MM.1S (cell line): ENCODE results near the gene HSPB6.

Source experiments
- DNase-seq: peaks from one replicate; pipeline ENCODE4 v3.0.0-alpha.2; 2015
- H2AFZ ChIP-seq: fragments of 300-600 bp; sonication (generic); 2 replicates; pipeline ENCODE4 v1.6.0; 2016; ENCODE audit warnings: antibody characterized with exemption, low read length
- H3F3A ChIP-seq: fragments of 300-600 bp; sonication (generic); 2 replicates; pipeline ENCODE4 v1.6.1; 2016; ENCODE audit warnings: mild to moderate bottlenecking, antibody characterized with exemption, low read length, moderate library complexity, mixed read lengths; ENCODE audit not compliant: insufficient read depth
- H3K27ac ChIP-seq: fragments of 300-600 bp; sonication (generic); 2 replicates; pipeline ENCODE4 v1.5.1; 2016; ENCODE audit warnings: mild to moderate bottlenecking, low read length
- H3K27me3 ChIP-seq: fragments of 300-600 bp; sonication (generic); replicated peaks from 2 replicates; pipeline ENCODE4 v1.6.0; 2016; ENCODE audit warnings: low read length; ENCODE audit not compliant: insufficient read depth
- H3K36me3 ChIP-seq: fragments of 300-600 bp; sonication (generic); replicated peaks from 2 replicates; pipeline ENCODE4 v1.6.1; 2016; ENCODE audit warnings: mild to moderate bottlenecking, low read length, mixed read lengths; ENCODE audit not compliant: insufficient read depth
- H3K4me1 ChIP-seq: fragments of 300-600 bp; sonication (generic); 2 replicates; pipeline ENCODE4 v1.6.1; 2016; ENCODE audit warnings: low read length, mixed read lengths
- H3K4me2 ChIP-seq: fragments of 300-600 bp; sonication (generic); 2 replicates; pipeline ENCODE4 v1.6.0; 2016; ENCODE audit warnings: low read depth, low read length
- H3K4me3 ChIP-seq: fragments of 300-600 bp; sonication (generic); 2 replicates; pipeline ENCODE4 v1.5.1; 2016; ENCODE audit warnings: low read length, mixed read lengths
- H3K79me2 ChIP-seq: fragments of 300-600 bp; sonication (generic); 2 replicates; pipeline ENCODE4 v1.6.1; 2016; ENCODE audit warnings: mixed run types, low read length, mixed read lengths
- H3K9ac ChIP-seq: fragments of 300-600 bp; sonication (generic); 2 replicates; pipeline ENCODE4 v1.6.1; 2016; ENCODE audit warnings: low read length, mixed read lengths
- H3K9me2 ChIP-seq: fragments of 300-600 bp; sonication (generic); replicated peaks from 2 replicates; pipeline ENCODE4 v1.6.1; 2016; ENCODE audit warnings: mild to moderate bottlenecking, low read length, mixed read lengths; ENCODE audit not compliant: insufficient read depth
- H3K9me3 ChIP-seq: fragments of 300-600 bp; sonication (generic); replicated peaks from 2 replicates; pipeline ENCODE4 v1.6.1; 2016; ENCODE audit warnings: mild to moderate bottlenecking, low read length, mixed read lengths; ENCODE audit not compliant: insufficient read depth
- H4K20me1 ChIP-seq: fragments of 300-600 bp; sonication (generic); 2 replicates; pipeline ENCODE4 v1.6.1; 2016; ENCODE audit warnings: mild to moderate bottlenecking, low read length, moderate library complexity, mixed read lengths; ENCODE audit not compliant: insufficient read depth
- CTCF ChIP-seq: fragments of 300-600 bp; sonication (generic); IDR thresholded peaks from 2 replicates; pipeline ENCODE4 v1.5.1; 2016; ENCODE audit warnings: antibody characterized with exemption, low read length, mixed read lengths
- EZH2 ChIP-seq: fragments of 300-600 bp; sonication (generic); optimal IDR thresholded peaks from 2 replicates; pipeline ENCODE3; 2017; ENCODE audit warnings: low read depth, mild to moderate bottlenecking, antibody characterized with exemption, low read length, mixed read lengths
- EZH2phosphoT487 ChIP-seq: fragments of 300-600 bp; sonication (generic); IDR thresholded peaks from 2 replicates; pipeline ENCODE4 v1.6.1; 2018; ENCODE audit warnings: antibody characterized with exemption, low read length

Gene HSPB6

GRCh38 chr19:35756377-35757230, at the start of gene HSPB6:
Gene HSPB6, minus strand, starts transcription at chr19:35757029. Its CDS starts 21 bp downstream, at chr19:35757008.
- Histone ChIP-seq H3F3A (peaks cover 4% of the 10 kb centered on the region; the same call in 1 of the 2 replicates), H4K20me1 (no peaks in the 10 kb centered on the region), H3K27me3 (no peaks in the 10 kb centered on the region), H3K9ac (peak within 1 kb of the TSS; percentile 77; the same call in 1 of the 2 replicates), H3K4me3 (peak within 1 kb of the TSS; percentile 75), H3K9me2 (no peaks in the 10 kb centered on the region), H3K79me2 (peaks cover 15% of the 10 kb centered on the region), H3K36me3 (no peaks in the 10 kb centered on the region), H3K27ac (peak within 1 kb of the TSS; percentile 57; the same call in 1 of the 2 replicates), H3K4me2 (peak within 1 kb of the TSS; percentile 94), H3K4me1 (peaks cover 12% of the 10 kb centered on the region; the same call in 1 of the 2 replicates), H2AFZ (peak within 1 kb of the TSS; percentile 82), H3K9me3 (no peaks in the 10 kb centered on the region)
- TF ChIP-seq CTCF (no peak), EZH2 (no peak), EZH2phosphoT487 (no peak)
- DNase-seq, result no peak

GRCh38 chr19:35806597-35806996, 49.8 kb upstream of the HSPB6 start:
- Histone ChIP-seq H3K9ac (no peak overlapping the region), H3K27ac (no peak overlapping the region), H3K4me2 (no peak overlapping the region), H3K79me2 (no peaks in the 10 kb centered on the region), H3K4me3 (no peak overlapping the region), H3K4me1 (no peaks in the 10 kb centered on the region), H3K9me3 (no peaks in the 10 kb centered on the region), H4K20me1 (no peaks in the 10 kb centered on the region), H2AFZ (no peak overlapping the region), H3F3A (no peaks in the 10 kb centered on the region), H3K27me3 (peaks cover 87% of the 10 kb centered on the region), H3K9me2 (no peaks in the 10 kb centered on the region), H3K36me3 (no peaks in the 10 kb centered on the region)
- DNase-seq, result no peak
- TF ChIP-seq EZH2 (no peak), EZH2phosphoT487 (no peak), CTCF (no peak)

GRCh38 chr19:35805526-35806102, 48.8 kb upstream of the HSPB6 start:
- Histone ChIP-seq H3K27ac (no peak overlapping the region), H3K4me1 (no peaks in the 10 kb centered on the region), H3K79me2 (no peaks in the 10 kb centered on the region), H3K4me3 (no peak overlapping the region), H3K9ac (no peak overlapping the region), H3F3A (no peaks in the 10 kb centered on the region), H3K27me3 (peaks cover 83% of the 10 kb centered on the region), H3K4me2 (no peak overlapping the region), H3K9me2 (no peaks in the 10 kb centered on the region), H3K9me3 (no peaks in the 10 kb centered on the region), H3K36me3 (no peaks in the 10 kb centered on the region), H2AFZ (no peak overlapping the region), H4K20me1 (no peaks in the 10 kb centered on the region)
- no peak for TF ChIP-seq CTCF
- TF ChIP-seq EZH2phosphoT487, result no peak
- no peak for TF ChIP-seq EZH2
- DNase-seq, result no peak
